GM21360 (cell line): ENCODE results near the gene NQO1.
"Not testable (repeated sequence)": the region's sequence is repeated elsewhere in the genome, so short reads cannot be mapped to it uniquely, and the experiment has no call there.

Experiments used
- ATAC-seq: cut with Tn5 transposase; IDR thresholded peaks from one replicate; pipeline ENCODE4 v1.9.1; 2021; ENCODE audit warnings: mild to moderate bottlenecking, moderate library complexity; ENCODE audit not compliant: unreplicated experiment

NQO1 gene

DNA sequence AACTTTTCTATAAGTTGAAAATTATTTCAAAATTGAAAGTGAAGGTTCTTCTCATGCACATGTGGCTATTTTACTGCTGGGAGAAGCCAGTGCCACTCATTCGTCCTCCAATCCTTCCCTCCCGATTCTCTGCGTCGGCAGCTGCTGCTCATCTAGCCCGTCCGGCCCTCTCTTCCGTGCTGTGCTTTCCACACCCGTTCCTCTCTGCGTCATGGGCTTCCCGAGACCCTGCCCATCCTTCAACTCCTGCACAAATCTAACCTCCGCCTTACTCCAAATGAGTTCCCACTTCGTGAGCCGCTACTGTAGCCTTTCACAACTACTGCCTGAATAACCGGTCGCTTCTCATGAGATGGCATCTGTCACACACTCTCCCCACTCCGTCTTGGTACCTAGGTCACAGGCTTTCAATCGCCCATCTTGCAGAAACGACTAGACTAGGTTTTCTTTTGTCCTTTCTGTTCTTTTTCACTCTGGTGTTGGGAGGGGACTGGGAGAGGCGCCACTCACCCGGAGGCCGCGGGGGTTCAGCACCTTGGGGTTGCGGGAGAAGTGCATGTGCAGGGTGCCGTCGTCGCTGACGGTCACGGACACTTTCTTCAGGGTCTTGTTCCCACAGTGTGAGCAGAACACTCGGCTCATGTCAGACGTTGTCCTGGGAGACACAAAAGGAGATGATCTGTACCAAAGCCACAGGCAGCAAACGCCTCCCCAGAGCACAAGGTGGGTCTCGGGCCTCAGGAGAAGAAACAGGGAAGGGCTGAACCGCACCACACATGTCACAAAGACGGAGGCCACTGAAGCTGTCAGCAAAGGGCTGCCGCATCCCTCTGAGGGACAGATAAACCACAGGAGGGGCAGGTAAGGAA, 18.2 kb upstream of the NQO1 start:
- ATAC-seq = no peak

DNA sequence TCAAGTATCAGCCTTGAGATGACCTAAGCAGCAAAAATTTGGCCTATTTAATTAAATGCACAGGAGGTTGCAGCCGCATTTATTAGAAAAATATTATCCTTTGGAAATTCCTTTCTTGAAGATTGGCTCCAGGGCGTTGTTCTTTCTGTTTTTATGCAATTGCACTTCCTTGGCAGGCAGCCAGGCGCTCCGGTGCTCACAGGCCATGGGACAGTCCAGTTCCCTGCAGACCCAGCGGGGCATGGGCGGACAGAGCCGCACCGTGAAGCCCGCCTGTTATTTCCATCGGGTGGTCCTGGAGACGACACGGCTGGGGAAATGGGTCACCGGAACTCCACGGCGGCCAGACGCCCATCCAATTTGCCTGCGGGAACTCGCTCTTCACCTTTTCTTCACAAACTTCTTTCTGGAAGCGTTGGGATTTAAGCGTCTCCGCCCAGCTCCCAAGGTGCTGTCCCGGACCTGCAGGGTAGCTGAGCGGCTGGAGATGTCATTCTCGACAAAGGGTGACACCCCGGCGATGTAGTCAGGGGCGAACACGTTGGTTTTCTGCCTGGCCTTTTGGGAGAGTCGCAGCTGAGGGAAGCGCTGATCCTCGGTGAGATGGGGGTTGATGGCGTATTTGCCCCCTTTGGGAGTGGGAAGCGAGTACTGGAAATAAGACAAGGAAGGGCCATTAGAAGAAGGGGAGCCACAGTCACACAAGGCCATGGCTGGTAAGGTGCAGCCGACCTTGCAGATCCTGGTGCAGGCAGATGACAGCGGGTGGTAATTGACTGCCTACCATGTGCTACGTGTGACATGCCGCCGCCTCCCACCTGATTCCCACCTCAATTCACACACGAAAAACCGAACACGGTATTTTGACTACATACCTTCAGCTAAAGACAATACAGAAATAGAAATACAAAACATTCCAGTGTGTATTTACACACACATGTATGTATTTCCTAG, 15.9 kb upstream of the NQO1 start:
- no peak for ATAC-seq

GRCh38 chr16:69741519-69741918, 15.2 kb upstream of the NQO1 start:
- ATAC-seq = no peak

DNA sequence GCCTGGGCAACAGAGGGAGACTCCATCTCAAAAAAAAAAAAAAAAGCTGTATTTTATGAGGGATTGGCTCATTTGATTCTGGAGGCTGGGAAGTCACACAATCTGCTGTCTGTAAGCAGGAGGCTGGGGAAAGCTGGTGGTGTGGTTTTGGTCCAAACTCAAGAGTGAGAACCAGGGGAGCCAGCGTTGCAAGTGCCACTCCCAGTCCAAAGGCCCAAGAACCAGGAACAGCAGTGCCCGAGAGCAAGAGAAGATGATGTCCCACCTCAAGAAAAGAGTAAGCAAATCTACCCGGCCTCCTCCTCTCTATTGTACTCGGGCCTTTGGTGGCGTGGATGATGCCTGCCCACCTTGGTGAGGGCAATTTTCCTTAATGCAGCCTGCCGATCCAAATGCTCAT, 5.7 kb upstream of the NQO1 start:
- ATAC-seq = no peak

- ATAC-seq = not testable (repeated sequence)
Observed at GRCh38 chr16:69731280-69731679, 4.9 kb upstream of the NQO1 start.

GRCh38 chr16:69729030-69729429, 2.7 kb upstream of the NQO1 start:
- ATAC-seq = not testable (repeated sequence)

DNA sequence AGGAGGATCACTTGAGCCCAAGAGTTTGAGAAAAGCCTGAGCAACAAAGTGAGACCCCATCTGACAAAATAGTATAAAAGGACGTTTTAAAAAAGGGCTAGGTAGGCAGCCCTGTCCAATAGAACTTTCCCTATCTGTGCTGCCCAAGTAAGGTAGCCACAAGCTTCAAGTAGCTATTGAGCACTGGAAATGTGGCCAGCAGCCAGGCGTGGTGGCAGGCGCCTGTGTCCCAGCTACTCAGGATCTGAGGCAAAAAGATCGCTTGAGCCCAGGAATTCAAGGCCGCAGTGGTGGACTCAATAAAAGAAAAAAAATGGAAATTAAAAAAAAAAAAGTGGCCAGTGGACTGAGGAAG, 1.5 kb upstream of the NQO1 start:
- ATAC-seq = no peak

DNA sequence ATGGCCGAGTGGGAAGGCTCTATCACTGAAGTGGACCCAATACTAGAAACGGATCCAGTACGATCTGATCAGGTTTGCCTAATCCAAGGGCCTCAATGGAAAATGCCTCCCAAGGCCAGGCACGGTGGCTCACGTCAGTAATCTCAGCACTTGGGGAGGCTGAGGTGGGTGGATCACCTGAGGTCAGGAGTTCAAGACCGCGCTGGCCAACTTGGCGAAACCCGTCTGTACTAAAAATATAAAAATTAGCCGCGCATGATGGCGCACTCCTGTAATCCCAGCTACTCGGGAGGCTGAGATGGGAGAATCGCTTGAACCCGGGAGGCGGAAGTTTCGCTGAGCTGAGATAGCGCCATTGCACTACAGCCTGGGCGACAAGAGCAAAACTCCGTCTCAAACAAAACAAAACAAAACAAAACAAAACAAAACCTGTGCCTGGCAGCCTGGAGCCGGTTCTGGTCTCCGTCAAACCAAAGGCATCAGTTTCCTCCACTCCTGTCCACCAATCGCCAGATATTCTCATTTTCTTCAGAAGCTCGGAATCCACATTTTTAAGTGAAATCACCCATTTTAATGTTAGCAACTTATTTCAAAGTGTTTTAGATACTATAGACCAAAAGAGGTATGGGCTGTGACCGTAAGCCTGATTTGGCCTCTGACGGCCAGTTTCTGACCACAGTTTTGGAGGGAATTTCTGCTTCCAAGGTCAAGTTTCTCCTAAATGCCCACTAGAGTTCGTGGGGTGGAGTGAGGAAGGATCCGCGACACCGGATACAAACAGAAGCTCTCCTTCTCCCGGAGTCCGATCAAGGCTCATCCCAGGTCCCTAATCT, 664 bp downstream of the NQO1 start:
- no peak for ATAC-seq

DNA sequence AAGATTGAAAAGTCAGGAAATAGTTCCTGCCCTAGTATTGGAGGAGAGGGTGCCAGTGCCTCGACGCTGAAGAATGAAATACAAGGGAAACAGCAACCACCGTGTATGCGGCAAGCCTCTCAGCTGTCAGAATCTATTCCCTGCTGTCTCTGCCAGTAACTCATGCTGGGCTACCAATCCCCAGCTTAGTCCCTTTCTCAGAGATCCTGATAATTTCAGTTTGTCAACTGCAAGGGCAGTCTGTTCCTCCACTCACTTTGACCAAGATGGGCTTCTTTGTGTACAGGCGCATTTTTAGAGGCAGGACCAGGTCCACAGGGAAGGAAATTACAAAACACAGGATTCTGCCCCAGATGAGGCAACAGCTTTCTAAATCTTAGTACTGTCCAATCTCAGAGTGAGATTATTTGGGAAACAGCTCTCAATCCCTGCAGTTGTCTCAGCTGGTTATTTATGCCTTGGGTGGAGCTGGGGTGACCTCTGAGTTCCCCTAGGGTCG, 1.3 kb downstream of the NQO1 start:
- no peak for ATAC-seq

GRCh38 chr16:69724414-69724873, 1.9 kb downstream of the NQO1 start:
- no peak for ATAC-seq

- ATAC-seq = no peak
Observed at GRCh38 chr16:69721441-69721957, 4.9 kb downstream of the NQO1 start.

DNA sequence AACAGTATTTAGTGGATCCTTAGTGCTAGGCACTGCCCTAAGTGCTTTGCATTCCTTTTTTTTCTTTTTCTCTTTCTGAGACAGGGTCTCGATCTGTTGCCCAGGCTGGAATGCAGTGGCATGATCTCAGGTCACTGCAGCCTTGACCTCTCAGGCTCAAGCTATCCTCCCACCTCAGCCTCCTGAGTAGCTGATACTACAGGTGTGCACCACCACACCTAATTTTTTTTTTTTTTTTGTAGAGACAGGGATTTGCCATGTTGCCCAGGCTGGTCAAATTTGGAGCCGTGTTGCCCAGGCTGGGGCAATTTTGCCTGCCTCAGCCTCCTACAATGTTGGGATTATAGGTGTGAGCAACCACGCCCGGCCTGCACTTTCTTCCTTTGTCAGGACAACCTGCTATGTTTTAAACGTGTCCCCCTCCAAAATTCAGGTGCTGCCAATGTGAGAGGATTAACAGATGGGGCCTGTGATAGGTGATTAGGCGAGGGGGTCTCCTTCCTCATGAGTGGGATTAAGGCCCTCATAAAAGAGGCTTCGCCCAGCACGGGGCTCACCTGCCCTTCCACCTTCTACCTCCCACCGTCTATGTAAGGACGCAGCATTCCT, 5.4 kb downstream of the NQO1 start:
- no peak for ATAC-seq

DNA sequence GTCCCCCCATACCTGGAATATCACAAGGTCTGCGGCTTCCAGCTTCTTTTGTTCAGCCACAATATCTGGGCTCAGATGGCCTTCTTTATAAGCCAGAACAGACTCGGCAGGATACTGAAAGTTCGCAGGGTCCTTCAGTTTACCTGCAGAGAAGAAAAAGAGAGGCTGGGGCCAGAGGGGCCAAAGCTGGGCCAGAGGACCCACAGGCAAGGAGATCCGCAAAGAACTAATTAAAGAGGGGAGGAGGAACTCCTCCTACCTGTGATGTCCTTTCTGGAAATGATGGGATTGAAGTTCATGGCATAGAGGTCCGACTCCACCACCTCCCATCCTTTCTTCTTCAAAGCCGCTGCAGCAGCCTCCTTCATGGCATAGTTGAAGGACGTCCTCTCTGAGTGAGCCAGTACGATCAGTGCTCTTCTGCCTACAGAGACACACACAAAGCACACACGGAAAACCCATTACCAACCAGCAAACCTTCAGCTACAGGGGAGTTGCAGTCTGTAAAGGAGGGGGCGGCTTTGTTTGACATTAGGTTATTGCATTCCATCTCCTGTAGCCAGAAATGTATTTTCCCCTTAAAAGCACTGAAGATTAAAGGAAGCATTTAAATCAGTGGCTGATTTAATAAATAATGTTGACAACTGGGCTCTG, 8.1 kb downstream of the NQO1 start:
- no peak for ATAC-seq

GRCh38 chr16:69717066-69717465, 9.3 kb downstream of the NQO1 start:
- ATAC-seq = no peak

GRCh38 chr16:69712914-69713581, 13.3 kb downstream of the NQO1 start:
- ATAC-seq = no peak

DNA sequence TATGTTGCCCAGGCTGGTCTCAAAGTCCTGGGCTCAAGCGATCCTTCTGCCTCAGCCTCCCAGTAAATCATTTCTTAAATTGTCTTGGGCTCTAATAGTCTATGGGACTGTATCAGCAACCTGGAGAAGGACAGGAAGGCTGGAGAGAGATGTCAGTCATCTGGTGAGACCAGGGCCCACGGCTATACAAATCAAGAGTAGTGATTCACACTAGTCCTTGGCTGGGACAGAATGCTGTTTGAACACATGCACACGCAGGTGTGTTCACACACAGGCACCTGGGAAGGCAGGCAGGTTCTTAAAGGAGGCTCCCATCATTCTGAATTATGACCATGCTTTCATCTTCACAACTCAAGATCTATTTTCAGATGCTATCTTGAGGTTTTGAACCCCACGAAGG, 14.1 kb downstream of the NQO1 start:
- ATAC-seq = no peak

- ATAC-seq = no peak
Observed at GRCh38 chr16:69711115-69711740, 15.1 kb downstream of the NQO1 start.

GRCh38 chr16:69709456-69710084, 16.8 kb downstream of the NQO1 start:
- ATAC-seq = no peak
